HuH-7.5 (cell line): ENCODE data around the gene RPTOR.

Experiments
- DNase-seq: peaks from one replicate; pipeline ENCODE4 v3.0.0; 2011; ENCODE audit warnings: low spot score

Gene RPTOR

DNA sequence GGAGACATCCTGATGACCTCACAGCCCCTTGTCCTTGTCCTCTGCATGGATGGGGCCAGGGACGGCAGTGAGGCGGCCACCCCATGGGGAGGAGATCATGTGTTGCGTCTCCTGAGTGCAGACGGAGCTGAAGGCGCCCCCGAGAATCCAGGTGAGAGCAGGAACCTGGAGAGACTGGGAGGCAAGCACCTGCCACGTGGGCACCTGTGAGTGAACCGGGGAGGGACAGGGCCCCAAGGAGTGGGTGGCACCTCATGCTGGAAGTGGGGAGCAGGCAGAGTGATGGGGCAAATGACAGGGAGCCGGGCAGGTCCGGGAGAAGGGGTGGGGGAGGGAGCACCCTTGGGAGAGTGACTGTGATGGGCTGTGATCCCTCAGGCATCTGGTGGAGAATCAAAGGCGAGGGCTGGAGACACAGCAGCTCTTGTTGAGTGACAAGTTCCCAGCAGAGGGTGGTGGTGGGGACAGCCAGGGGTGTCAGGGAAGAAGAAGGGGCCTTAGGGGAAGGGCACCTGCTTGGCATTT is 272.7 kb downstream of the RPTOR start:
- DNase-seq, result no peak

DNA sequence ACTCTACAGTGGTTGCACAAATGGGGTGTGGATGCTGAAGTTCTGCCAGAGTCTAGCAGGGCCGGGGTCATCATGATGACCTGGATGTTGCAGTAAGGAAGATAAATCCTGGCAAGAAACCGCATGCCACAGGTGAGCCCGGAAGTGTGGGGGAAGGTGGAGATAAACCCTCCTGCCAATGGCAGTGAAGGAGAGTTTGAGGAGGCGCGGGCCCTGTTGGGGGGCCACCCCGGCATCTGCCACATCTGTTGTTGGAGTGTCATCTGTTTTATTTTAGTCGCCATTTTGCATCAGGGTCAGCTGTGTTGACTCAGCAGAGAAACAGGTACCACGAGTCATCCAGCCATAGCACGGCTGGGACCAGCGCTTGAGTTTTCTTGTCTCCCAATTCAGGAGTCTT is 273.2 kb downstream of the RPTOR start:
- no peak for DNase-seq

DNA sequence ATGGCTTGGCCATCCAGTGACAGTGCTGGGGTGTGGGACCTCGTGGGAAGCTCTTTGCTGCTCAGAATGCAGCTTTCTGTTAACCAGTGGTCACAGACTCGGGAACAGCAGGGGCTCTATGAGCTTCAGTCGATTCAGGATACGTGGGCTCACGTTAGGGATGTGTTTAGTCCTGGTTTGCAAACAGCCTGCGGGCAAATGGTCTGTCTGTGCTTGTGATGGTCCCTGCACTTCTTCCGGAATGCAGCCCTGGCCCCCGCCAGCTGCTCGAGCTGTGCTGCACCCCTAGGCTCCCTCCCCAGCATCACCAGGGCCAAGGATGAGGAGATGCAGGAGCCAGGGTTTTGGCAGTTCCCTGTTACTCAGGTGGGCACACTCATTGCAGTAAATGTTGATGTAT is 274.2 kb downstream of the RPTOR start:
- no peak for DNase-seq

DNA sequence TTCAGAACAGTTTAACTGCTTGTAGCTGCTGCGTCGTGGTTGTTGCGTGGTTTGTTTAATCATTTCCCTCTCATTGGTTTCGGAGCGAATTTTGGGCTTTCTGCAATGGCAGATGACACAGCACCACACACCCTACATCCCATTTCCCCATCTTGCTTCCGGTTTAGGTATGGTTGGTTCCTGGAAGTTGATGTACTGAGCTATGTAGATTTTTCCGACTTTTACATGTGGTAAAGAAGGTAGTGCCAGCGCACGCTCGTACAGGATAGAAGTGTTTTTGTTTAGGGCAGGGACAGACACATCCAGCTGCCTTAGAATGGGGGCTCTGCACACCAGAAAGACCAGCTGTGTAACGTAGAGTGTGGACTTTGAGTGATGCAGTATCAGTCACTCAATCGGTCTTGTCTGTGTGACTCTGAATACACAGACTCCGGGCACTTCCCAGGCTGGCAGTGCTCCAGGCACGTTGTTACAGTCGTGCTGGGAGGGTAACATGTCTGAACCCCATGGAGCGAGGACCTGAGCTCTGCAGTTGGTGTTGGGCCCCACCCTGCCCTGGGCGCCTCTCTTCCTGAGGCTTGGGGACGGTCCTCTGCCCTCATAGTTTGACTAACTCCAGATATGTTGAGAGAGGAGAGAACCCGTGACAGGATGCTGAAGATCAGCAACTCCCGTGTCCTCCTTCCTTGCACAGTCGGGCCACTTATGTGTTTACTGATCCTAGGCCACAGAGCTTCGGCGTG is 275.0 kb downstream of the RPTOR start:
- no peak for DNase-seq

DNA sequence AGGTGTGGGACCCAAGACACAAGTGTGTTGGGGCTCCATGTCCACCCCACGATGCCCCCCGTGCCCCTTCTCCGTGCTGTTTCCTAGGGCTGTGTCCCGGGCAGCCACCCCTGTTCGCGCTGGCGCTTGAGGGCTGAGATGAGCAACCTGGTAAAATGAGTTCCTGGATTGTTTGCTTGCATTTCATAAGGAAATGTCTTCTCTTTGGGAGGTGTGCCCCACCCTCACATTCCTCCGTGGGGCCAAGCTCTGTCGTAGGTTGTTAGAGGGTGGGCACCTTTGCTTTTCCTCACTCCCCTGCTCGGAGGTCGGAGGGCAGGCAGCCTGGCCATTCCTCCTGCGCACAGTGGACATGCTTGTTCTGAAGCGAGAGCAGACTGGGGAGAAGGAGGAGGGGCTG is 275.7 kb downstream of the RPTOR start:
- DNase-seq, result no peak

DNA sequence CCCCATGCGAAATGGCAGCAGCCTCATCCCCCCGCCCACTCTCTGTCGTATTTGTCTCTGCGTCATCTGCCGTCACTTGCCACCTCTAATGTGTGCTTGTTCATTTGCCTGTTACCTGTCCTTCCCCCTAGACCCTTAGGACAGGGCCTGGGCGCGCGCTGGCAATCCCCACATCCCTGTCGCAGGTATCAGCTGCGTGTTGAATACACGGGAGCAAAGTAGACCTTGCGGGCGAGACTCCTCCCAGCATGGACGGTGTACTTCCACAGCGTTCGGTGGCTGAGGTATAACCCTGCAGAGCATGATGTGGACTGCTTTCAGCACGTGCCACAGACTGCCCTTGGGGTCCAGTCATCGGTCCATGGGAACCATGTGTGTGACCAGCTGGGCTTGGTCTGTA is 276.9 kb downstream of the RPTOR start:
- no peak for DNase-seq

DNA sequence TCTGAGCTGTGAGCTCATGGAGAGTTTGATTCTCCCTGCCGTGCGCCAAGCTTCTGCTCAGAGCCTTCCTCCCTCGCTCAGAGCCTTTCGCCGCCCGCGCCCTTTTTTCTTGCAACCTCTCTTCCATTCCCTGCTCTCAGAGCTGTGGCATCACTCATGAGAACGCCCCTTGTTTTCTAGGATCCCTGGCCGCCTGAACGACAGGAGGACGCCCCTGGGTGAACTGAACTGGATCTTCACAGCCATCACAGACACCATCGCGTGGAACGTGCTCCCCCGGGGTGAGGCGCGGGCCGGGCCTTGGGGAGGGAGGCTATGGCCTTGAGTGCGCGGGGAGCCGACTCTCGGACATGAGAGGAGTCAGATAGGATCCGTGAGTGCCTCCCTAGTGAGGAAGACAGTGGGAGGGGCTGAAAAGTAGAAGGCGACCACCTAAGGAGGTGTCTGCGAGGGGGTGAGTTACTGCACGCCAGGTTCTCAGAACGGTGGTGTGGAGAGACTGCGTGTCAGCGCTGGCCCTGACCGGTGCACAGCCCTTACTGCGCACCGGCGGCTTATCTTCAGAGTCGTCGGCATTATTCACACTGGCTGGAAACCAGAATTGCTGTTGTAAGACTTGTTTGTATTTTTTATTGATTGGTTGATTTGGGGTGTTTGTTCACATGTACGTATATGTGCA is 277.5 kb downstream of the RPTOR start:
- no peak for DNase-seq

DNA sequence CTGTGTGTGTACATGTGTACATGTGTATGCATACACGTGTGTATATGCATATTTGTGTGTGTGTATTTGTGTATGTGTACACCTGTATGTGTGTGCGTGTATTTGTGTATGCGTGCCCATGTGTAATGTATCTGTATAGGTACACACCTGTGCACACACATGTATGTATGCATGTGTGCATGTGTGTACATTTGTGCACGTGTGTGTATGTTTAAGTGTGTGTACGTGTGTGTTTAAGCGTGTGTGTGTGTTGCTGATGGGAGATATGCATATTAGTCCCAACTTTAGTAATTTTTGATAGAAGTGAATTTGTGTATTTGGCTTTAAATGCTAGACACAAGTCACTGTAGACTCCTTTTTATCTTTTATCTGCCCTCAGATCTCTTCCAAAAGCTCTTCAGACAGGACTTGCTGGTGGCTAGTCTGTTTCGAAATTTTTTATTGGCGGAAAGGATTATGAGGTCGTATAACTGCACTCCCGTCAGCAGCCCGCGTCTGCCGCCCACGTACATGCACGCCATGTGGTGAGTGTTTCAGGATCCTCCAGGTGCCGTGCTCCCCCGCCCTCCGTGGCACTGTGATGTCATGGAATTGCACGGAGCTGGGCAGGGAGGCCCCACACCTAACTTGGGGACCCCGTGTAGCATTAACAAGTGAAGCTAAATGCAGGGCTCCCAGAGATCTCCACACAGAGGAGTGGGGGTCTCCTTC is 278.2 kb downstream of the RPTOR start:
- peak; percentile 47 for DNase-seq

DNA sequence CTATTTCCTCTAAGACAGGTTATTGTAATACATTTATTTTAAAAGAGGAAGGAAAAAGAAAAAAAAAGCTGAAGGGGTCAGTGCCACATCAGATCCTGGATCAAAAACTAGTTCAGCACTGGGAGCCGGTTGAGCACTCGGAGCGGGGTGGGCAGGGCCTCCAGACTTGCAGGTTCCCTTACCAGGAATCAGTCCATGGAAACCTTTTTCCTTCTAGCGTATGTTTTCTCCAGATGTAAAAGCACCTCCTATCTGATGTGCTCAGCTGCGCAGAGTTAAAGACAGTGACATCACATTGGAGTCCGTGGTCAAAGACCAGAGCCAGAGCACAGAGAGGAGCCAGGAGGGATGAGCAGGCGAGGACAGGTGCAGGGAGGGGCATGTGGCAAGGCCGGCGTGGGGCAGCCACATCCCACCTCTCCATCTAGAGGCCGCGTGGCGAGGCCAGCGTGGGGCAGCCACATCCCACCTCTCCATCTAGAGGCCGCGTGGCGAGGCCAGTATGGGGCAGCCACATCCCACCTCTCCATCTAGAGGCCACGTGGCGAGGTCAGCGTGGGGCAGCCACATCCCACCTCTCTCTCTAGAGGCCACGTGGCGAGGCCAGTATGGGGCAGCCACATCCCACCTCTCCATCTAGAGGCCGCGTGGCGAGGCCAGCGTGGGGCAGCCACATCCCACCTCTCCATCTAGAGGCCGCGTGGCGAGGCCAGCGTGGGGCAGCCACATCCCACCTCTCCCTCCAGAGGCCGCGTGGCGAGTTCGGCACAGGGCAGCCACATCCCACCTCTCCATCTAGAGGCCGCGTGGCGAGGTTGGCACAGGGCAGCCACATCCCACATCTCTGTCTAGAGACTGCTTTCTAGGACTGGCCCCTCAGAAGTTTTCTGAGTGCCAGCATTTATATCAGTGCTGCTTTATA is 280.2 kb downstream of the RPTOR start:
- no peak for DNase-seq

DNA sequence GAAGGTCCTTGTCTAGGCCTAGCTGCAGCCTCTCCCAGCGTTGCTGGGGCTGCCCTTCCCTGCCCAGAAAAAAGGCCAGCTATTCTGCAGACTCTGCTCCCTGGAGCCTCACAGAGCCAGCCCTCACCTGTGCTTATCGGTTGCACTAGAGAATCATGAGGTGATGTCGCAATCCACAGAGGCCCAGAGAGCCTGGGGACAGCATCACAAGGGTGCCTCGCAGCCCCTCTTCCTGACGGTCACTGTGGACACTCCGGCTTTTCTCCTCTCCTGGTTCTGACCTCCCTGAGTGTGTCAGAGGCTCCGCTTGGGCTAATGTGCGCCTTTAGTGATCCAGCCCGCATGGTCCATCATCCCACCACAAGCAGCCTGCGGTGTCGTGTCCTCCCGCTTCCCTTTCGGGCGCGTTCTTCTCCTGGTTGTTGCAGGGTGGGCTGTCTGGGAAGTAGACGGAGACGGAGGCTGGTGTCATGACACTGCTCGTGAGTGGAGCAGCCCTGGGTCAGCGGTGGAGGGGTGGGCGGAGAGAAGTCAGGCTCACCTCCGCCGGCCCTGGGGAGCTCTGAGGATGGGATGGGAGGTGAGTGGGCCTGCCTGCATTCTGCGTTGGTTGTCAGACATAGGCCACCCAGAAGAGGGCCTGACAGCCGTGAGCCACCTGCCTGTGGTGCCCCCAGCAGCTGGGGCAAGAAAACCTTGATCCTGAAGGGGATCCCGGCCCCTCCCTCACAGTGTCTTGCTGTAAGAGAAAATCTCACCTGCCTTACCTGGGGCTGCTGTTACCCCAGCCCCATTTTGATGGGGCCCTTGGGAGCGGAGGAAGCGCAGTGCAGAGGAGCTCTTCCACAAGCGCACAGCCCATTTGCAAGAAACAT is 281.1 kb downstream of the RPTOR start:
- no peak for DNase-seq

DNA sequence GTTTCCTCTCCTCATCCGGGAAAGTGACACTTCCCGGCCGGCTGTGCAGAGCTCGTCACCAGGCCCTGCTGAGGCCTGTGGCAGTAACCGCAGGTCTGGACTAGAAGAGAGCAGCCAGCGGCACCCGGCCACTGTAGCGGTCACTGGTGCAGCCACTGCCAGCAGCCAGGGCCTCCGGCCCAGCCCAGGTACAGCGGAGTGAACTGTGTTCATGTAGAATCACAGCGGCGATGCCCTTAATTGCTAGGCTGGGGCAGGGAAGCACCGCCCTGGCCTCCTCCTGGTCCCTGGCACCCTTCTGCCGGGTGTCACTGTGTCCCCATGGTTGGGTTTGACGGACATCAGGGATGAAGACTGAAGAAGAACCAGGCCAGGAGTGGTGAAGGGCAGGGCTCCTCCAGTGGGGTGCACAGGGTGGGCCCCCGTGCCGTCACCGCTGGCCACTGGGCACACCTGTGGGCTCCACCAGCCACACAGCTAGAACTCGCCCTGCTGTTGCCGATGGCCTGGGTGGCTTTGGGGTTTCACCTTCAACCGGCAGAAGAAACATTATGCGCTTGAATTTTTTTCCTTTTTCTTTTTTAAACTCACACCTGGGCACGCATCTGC is 281.8 kb downstream of the RPTOR start:
- no peak for DNase-seq

DNA sequence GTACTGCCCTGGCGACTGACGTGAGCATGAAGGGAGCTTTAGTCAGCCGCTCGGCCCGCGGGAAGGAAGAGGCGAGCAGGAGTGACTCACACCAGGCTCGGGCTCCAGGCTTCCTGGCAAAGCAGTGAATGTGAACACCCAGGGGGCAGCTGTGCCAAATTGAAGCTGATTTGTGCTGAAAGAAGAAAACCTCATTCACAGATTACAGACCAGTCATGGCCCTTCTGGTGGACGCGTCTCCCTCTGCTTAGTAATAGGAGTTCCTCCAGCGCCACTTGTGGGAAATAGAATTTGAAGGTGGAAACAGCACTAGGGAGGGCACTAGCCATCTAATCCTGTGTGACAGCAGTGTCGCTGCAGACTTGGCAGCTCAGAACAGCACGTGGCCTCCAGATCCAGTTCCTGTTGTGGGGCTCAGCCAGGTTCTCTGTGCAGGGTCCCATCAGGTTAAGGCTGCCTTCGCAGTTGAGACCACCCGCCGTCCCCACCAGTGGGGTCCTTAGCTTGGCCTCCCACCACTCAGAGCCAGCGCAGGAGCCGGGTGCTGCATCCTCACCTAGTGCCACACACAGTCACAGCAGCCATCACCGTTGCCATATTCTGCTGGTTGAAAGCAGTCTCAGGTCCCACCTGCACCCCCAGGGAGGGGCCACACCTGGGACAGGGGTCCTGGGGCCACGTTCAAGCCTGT is 282.5 kb downstream of the RPTOR start:
- DNase-seq, result no peak

DNA sequence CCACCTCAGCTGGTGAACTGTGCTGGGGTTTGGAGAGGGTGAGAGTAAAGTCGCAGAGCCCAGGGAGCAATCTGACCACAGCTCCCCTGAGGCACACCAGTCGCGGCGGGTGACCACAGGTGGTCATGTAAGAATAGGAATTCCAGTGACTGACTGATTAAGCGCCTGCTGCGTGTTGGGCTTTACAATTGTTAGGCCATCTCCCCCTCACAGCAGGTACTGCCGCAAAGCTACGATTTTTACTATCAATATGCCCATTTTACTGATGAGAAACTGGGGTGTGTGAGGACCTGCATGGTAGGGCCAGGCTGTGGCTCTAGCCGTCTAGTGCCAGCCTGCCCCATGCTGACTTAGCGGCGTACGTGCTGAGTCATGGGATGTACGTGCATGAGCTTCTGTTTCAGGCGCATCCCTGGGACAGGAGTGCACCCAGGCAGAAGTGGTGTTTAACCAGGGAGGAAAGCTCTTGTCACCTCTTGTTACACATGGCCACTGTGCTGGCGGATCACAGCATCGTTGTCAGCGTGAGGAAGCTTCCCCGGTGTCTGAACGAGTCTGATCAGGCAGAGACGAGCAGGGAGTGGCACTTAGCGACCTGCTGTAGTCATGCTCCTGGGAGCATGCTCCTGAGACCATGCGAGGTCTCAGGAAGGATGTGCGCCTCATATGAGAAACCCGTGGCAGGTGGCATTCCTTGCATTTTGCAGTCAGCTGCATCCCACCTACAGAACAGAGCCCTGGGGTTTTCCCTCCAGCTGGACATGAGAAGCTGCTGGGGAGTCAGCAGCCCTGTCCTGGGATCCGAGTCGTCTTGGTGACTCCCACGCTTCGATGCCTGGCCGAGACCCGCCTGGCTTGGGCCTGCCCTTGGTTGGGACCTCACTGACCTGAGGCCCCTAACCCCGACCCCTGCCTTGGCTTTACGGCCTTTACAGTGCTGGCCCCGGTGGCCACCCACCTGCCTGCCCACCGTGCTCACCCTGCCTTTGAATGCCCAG is 283.3 kb downstream of the RPTOR start:
- DNase-seq, result no peak

DNA sequence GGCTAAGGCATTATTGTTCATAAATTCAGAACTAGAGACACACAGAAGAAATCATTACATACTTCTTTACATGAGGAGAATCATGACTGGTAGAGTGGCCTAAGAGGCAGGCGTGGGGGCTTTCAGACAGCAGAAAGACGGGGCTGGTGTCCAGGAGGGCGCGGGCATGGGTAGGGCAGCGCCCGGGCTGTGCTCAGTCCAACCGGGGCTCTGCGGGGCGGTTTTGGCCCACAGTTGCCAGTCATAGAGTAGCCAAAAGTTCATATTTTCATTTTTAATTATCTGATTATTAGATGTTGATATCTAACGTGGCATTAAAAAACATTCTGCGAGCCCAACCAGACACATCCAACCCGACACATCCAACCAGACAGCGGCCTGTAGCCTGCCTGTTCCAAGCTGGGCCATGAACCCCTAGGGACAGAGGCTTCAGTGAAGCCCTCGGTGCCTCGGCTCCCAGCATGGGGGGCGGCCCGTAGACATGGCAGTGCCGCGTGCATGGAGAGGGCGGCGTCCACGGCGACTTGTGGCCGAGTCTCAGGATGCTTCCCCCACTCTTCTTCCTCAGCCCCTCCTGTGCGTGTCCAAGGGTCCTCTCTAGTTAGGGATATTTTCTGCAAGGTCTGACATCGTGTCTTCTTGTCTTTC is 284.7 kb downstream of the RPTOR start:
- DNase-seq, result no peak

DNA sequence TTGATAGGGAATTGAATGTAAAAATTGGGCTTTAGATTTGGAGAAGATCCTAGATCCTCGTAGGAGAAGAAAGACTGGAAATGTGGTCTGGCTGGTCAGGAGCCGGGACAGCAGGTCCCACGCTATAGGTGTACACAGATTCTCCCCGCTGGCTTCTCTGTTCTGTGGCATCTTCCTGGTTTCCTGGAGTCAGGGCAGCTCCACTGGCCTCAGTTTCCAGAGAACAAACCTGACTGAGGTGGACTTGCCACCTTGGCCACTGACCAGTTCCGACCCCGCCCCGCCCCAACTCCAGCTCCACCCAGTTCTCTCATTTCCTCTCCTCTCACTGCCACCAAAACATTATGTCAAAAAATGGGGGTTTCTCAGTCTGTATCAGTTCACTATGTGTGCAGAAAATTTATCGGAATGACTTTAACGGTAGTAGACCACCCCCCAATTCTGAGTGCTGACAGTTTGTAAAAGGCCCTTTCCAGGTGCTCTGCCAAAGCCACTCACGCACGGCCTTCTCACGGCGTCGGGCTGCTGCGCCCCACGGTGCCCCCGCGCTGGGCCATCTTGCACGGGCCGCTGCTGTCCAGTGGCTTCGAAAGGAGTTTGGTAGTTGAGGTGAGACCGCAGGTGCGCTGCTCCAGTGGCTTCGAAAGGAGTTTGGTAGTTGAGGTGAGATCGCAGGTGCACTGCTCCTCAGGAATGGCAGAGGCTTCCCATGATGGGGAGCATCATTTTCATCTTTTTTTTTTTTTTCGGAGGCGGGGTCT is 285.6 kb downstream of the RPTOR start:
- no peak for DNase-seq

DNA sequence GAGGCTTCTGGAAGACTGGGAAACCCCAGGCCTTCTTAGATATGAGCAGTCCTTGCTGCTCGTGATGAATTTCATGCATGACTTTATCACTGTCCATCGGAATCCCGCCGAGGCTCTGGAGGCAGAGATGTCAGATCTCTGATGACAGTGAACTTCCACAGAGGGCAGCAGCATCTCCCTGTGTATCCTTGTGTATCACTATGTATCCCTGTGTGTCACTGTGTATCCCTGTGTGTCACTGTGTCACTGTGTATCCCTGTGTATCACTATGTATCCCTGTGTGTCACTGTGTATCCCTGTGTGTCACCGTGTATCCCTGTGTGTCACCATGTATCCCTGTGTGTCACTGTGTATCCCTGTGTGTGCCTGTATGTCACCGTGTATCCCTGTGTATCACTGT is 286.9 kb downstream of the RPTOR start:
- DNase-seq, result no peak

DNA sequence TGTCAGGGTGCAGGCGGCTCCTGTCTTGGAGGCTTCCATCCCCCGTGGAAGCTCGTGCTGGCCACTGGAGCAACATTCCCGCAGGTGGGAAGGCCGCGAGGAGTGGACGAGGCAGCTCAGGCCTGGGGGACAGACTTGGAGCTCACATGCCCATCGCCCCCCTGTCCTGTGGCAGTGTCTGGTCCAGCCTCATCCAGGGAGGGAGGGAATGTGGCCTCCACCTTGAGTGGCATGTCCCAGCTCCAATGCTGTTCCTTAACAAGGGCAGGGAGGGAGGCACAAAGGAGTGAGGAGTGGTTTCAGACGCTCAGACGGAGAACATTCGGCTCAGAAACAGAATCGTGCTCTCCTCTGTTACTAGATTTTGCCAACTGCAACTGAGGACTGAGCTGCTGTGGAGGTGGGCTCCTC is 287.6 kb downstream of the RPTOR start:
- no peak for DNase-seq
